Measurements from ENCODE around the gene NENF. TPM values are rescaled to one million over a fixed set of nuclear protein-coding genes. Genes with fewer than 3 reads are reported as not detected.

Gene NENF
- total RNA-seq, 2 experiments from 2014 or later = 27.7 to 35.4 TPM

DNA sequence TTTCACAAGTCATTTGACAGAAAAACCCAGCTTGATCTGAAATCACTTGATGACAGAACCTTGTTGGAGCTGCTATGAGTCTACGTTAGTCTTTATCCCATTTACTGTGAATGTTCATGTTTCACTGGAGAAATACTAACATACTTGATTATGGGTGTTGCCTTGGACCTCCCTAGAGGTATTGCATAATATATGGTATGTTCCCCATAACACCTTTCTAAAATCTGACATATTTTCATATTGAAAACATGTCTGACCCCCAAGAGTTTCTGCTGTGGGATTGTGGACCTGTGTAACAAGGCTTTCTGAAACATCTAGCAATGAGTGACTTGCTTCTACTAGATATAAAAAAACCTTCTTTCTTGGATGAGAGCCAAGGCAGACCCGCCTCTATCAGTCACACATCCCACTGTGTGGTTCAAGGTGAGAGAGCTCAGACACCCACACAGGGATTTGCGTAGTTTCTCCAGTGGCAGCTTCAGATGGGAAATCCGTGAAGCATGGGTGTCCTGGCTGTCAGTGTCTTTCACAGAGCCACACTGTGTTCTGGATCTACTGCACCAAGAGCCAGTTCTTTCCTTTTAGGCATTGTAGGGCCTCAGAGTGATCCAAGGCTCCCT is 4.6 kb downstream of the NENF start:
- Mint-ChIP-seq H3K36me3 (ENCODE audit: low read depth) (peaks cover 2% of the 10 kb centered on the region), H3K4me1 (ENCODE audit: low read depth) (peaks cover 28% of the 10 kb centered on the region), H3K4me3 (no peak overlapping the region), H3K27me3 (no peaks in the 10 kb centered on the region), H3K9me3 (no peaks in the 10 kb centered on the region), H3K27ac (no peak overlapping the region)
- TF ChIP-seq, protein P1, sequence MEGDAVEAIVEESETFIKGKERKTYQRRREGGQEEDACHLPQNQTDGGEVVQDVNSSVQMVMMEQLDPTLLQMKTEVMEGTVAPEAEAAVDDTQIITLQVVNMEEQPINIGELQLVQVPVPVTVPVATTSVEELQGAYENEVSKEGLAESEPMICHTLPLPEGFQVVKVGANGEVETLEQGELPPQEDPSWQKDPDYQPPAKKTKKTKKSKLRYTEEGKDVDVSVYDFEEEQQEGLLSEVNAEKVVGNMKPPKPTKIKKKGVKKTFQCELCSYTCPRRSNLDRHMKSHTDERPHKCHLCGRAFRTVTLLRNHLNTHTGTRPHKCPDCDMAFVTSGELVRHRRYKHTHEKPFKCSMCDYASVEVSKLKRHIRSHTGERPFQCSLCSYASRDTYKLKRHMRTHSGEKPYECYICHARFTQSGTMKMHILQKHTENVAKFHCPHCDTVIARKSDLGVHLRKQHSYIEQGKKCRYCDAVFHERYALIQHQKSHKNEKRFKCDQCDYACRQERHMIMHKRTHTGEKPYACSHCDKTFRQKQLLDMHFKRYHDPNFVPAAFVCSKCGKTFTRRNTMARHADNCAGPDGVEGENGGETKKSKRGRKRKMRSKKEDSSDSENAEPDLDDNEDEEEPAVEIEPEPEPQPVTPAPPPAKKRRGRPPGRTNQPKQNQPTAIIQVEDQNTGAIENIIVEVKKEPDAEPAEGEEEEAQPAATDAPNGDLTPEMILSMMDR (IDR thresholded peaks at IDR 0.05) = no peak
- ATAC-seq = no peak
- DNase-seq = peak; percentile 33
- POLR2A ChIA-PET = no interaction called here
- CTCF ChIA-PET = interaction anchor here (1.1 to 3.3 kb wide), 2 partner anchors 20 to 69 kb away, joined by 3 to 32 read pairs; no protein-coding TSS in a partner anchor
- intact Hi-C loops (cut with micrococcal nuclease) = no loop called here

DNA sequence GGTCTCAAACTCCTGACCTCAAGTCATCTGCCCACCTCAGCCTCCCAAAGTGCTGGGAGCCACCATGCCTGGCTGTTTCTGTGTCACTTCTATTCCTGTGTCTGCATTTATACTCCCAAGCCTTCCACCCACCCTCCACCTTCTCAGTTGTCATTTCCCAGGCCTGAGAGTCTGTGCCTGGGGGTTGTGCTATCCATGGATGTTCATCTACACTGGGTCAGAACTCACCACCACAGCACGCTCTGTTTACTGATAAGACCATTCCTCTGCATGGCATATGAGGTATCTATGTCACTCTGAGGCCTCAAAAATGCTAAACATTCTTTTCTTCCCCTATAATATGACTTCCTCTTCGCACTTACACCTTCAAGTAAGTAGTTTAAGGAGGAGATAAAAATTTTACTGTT is 6.1 kb downstream of the NENF start:
- no peak for ATAC-seq
- CTCF ChIA-PET = interaction anchor here (1.1 kb wide), 1 partner anchor 17 kb away, joined by 3 read pairs; no protein-coding TSS in a partner anchor

DNA sequence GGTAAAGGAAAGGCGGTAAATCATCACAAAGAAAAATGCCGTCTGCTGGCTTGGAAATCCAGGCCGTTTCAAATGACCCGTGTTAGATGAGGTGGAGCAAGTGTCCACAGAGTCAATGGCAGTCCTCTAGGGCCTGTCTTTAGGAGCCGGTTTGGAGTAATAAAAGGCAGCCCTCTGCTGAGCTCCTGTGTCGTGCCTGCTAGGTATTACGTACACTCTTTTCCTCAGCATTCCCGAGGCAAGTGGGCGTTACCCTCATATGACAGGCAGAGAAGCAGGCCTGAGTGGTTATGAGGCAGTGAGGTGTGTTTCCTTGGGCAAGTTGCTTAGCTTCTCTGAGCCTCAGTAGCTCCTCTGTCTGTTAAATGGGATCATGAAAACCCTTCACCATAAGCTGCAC is 7.7 kb downstream of the NENF start:
- H3K27me3 Mint-ChIP-seq = no peaks in the 10 kb centered on the region
- ATAC-seq (no peak), DNase-seq (no peak)
- no peak overlapping the region for H3K4me3 Mint-ChIP-seq
- TF ChIP-seq, protein P1 (IDR thresholded peaks at IDR 0.05) = no peak
- ChIA-PET POLR2A (no interaction called here), CTCF (interaction anchor here (0.7 to 5.5 kb wide), 3 partner anchors 16 to 225 kb away, joined by 3 to 55 read pairs (median 4); no protein-coding TSS in a partner anchor)
- peaks cover 4% of the 10 kb centered on the region for H3K36me3 Mint-ChIP-seq (ENCODE audit: low read depth)
- intact Hi-C loops (cut with micrococcal nuclease) = no loop called here
- peaks cover 15% of the 10 kb centered on the region for H3K4me1 Mint-ChIP-seq (ENCODE audit: low read depth)
- no peak overlapping the region for H3K27ac Mint-ChIP-seq
- no peaks in the 10 kb centered on the region for H3K9me3 Mint-ChIP-seq

More for the DNA sequence above, 6.1 kb downstream of the NENF start:
- H3K27me3 Mint-ChIP-seq = no peaks in the 10 kb centered on the region
- POLR2A ChIA-PET = no interaction called here
- no peak overlapping the region for H3K27ac Mint-ChIP-seq
- H3K4me1 Mint-ChIP-seq (ENCODE audit: low read depth) = peaks cover 20% of the 10 kb centered on the region
- no peak overlapping the region for H3K4me3 Mint-ChIP-seq
- no peak for DNase-seq
- TF ChIP-seq, protein P1 (IDR thresholded peaks at IDR 0.05) = no peak
- H3K9me3 Mint-ChIP-seq = no peaks in the 10 kb centered on the region
- H3K36me3 Mint-ChIP-seq (ENCODE audit: low read depth) = peaks cover 4% of the 10 kb centered on the region
- intact Hi-C loops (cut with micrococcal nuclease) = no loop called here

DNA sequence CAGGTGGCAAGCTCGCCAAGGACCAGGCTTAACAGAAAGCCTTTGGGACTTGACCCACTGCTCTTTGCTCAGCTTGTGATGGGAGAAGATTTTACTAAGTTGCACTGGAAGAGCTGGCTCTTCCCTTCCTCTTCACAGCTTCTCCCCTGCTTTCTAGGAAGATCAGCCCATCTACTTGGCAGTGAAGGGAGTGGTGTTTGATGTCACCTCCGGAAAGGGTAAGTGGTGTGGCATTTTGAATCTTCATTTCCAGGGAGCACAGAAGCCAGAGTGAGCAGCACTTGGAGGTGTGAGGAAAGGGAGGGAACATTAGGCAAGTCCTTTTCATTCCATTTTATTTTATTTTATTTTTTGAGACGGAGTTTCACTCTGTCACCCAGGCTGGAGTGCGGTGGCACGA is 9.7 kb downstream of the NENF start:
- Mint-ChIP-seq H3K27ac (no peak overlapping the region), H3K36me3 (ENCODE audit: low read depth) (peaks cover 6% of the 10 kb centered on the region), H3K4me1 (ENCODE audit: low read depth) (peaks cover 8% of the 10 kb centered on the region), H3K4me3 (no peak overlapping the region), H3K27me3 (no peaks in the 10 kb centered on the region), H3K9me3 (no peaks in the 10 kb centered on the region)
- intact Hi-C loops (cut with micrococcal nuclease) = no loop called here
- TF ChIP-seq, protein P1 (IDR thresholded peaks at IDR 0.05) = no peak
- no peak for ATAC-seq
- DNase-seq = no peak
- CTCF ChIA-PET = interaction anchor here (5.5 kb wide), 1 partner anchor 14 kb away, joined by 55 read pairs; no protein-coding TSS in a partner anchor
- POLR2A ChIA-PET = interaction anchor here (1.1 kb wide), 1 partner anchor 11 kb away, joined by 4 read pairs; no protein-coding TSS in a partner anchor

DNA sequence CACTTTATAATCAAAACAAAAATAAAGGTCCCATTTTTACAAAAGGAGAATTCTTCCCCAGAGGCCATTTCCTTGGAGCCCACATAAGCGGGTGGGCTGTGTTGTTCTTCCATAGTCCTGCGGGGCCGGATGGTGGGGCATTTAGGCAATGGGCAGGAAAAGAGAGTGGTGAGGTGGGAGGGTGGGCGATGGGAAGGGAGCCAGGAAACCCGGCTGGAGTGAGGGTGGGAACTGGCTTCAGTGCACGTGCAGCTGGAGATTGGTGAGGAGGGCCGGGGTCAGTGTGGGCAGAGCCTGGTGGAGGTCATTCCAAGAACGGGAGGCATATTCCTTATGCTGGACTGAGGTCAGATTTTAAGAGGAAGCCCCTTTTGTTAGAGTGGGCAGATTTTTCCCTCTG is 13.6 kb downstream of the NENF start:
- ChIA-PET POLR2A (no interaction called here), CTCF (interaction anchor here (0.6 to 1.7 kb wide), 2 partner anchors 10 to 31 kb away, joined by 3 to 8 read pairs; no protein-coding TSS in a partner anchor)
- Mint-ChIP-seq H3K27me3 (no peaks in the 10 kb centered on the region), H3K27ac (no peak overlapping the region), H3K36me3 (ENCODE audit: low read depth) (peaks cover 6% of the 10 kb centered on the region), H3K4me3 (no peak overlapping the region), H3K4me1 (ENCODE audit: low read depth) (no peaks in the 10 kb centered on the region), H3K9me3 (no peaks in the 10 kb centered on the region)
- TF ChIP-seq, protein P1 (IDR thresholded peaks at IDR 0.05) = no peak
- DNase-seq = no peak
- intact Hi-C loops (cut with micrococcal nuclease) = no loop called here
- no peak for ATAC-seq
